NB4 (cell line): ENCODE measurements around the gene ZNF239.

ENCODE experiments used
- MYC ChIP-seq: IDR thresholded peaks from 2 replicates; pipeline ENCODE4 v1.6.1; 2011; ENCODE audit warnings: low read depth, low read length
- POLR2A ChIP-seq: IDR thresholded peaks from 2 replicates; pipeline ENCODE4 v1.6.1; 2011; ENCODE audit warnings: mild to moderate bottlenecking; ENCODE audit not compliant: insufficient read length; ENCODE audit errors: extremely low read depth
- TF ChIP-seq, protein P1 (sequence below): IDR thresholded peaks from one replicate; pipeline ENCODE4 v1.5.1; 2012; ENCODE audit warnings: low read depth, low read length
- TF ChIP-seq, protein P2 (sequence below): IDR thresholded peaks from 2 replicates; pipeline ENCODE4 v1.6.1; 2011; ENCODE audit warnings: low read depth, low read length

GRCh38 chr10:43616697-43617370, 42.4 kb upstream of the ZNF239 start:
- TF ChIP-seq, protein P1, sequence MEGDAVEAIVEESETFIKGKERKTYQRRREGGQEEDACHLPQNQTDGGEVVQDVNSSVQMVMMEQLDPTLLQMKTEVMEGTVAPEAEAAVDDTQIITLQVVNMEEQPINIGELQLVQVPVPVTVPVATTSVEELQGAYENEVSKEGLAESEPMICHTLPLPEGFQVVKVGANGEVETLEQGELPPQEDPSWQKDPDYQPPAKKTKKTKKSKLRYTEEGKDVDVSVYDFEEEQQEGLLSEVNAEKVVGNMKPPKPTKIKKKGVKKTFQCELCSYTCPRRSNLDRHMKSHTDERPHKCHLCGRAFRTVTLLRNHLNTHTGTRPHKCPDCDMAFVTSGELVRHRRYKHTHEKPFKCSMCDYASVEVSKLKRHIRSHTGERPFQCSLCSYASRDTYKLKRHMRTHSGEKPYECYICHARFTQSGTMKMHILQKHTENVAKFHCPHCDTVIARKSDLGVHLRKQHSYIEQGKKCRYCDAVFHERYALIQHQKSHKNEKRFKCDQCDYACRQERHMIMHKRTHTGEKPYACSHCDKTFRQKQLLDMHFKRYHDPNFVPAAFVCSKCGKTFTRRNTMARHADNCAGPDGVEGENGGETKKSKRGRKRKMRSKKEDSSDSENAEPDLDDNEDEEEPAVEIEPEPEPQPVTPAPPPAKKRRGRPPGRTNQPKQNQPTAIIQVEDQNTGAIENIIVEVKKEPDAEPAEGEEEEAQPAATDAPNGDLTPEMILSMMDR = no peak
- no peak for TF ChIP-seq POLR2A
- TF ChIP-seq, protein P2, sequence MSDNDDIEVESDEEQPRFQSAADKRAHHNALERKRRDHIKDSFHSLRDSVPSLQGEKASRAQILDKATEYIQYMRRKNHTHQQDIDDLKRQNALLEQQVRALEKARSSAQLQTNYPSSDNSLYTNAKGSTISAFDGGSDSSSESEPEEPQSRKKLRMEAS = no peak
- no peak for TF ChIP-seq MYC
